HepG2 (cell line): ENCODE measurements around the gene POLQ. TPM values are rescaled to one million over a fixed set of nuclear protein-coding genes. Genes with fewer than 3 reads are reported as not detected.

Experiments used
- ARNT2 ChIP-seq: sonication (generic); formaldehyde crosslinking; IDR thresholded peaks from 2 replicates; pipeline ENCODE4 v1.8.0; 2022; ENCODE audit warnings: mild to moderate bottlenecking, low read depth, missing genetic modification reagents, moderate library complexity
- ASH2L ChIP-seq: fragments of 300-600, 200-600 bp; sonication (generic); IDR thresholded peaks from 2 replicates; pipeline ENCODE4 v1.7.0; 2017; ENCODE audit warnings: low read depth, mild to moderate bottlenecking, moderate library complexity, mixed read lengths, low read length; ENCODE audit not compliant: insufficient read length
- EP300 ChIP-seq, 3 experiments: sonication (generic) in 1 of 3; formaldehyde crosslinking in 1 of 3; IDR thresholded peaks; 2 replicates each; pipeline versions ENCODE4 v1.5.1 to v1.6.1; 2011 to 2020; ENCODE audit warnings: low read depth in 2 of 3, low read length in 2 of 3, borderline replicate concordance in 1 of 3, improper control_type of control experiment in 1 of 3, mild to moderate bottlenecking in 1 of 3, missing genetic modification reagents in 1 of 3, moderate library complexity in 1 of 3
- KDM2A ChIP-seq: sonication (generic); formaldehyde crosslinking; IDR thresholded peaks from 2 replicates; pipeline ENCODE4 v1.4.0; 2020; ENCODE audit warnings: low read depth, missing genetic modification reagents, borderline replicate concordance
- MYC ChIP-seq: sonication (generic); formaldehyde crosslinking; IDR thresholded peaks from 2 replicates; pipeline ENCODE4 v1.9.0; 2021; ENCODE audit warnings: missing genetic modification reagents, borderline replicate concordance
- NR2C2 ChIP-seq: sonication (generic); formaldehyde crosslinking; IDR thresholded peaks from 2 replicates; pipeline ENCODE4 v1.4.0; 2020; ENCODE audit warnings: missing genetic modification reagents, mild to moderate bottlenecking, moderate library complexity, borderline replicate concordance
- PHF20 ChIP-seq: sonication (generic); formaldehyde crosslinking; IDR thresholded peaks from 2 replicates; pipeline ENCODE4 v1.5.0; 2020; ENCODE audit warnings: mild to moderate bottlenecking, missing genetic modification reagents
- POGZ ChIP-seq: sonication (generic); formaldehyde crosslinking; IDR thresholded peaks from 2 replicates; pipeline ENCODE4 v1.4.0; 2020; ENCODE audit warnings: mild to moderate bottlenecking, missing genetic modification reagents
- RFX3 ChIP-seq: IDR thresholded peaks from 2 replicates; pipeline ENCODE4 v1.6.1; 2016; ENCODE audit warnings: missing biosample characterization, missing genetic modification reagents
- TARDBP ChIP-seq: sonication (generic); formaldehyde crosslinking; IDR thresholded peaks from 2 replicates; pipeline ENCODE4 v1.8.0; 2022; ENCODE audit warnings: mild to moderate bottlenecking, missing genetic modification reagents
- ZNF160 ChIP-seq: sonication (generic); formaldehyde crosslinking; IDR thresholded peaks from 2 replicates; pipeline ENCODE4 v1.8.0; 2022; ENCODE audit warnings: mild to moderate bottlenecking, inconsistent platforms, missing genetic modification reagents
- ZNF335 ChIP-seq: sonication (generic); formaldehyde crosslinking; IDR thresholded peaks from 2 replicates; pipeline ENCODE4 v1.4.0; 2020; ENCODE audit warnings: missing genetic modification reagents
- ZNF431 ChIP-seq: sonication (generic); formaldehyde crosslinking; IDR thresholded peaks from 2 replicates; pipeline ENCODE4 v1.9.0; 2022; ENCODE audit warnings: missing genetic modification reagents, low read depth, mild to moderate bottlenecking, borderline replicate concordance
- ZNF558 ChIP-seq: sonication (generic); formaldehyde crosslinking; IDR thresholded peaks from 2 replicates; pipeline ENCODE4 v1.9.0; 2022; ENCODE audit warnings: mild to moderate bottlenecking, missing genetic modification reagents, borderline replicate concordance
- ZNF598 ChIP-seq: sonication (generic); formaldehyde crosslinking; IDR thresholded peaks from 2 replicates; pipeline ENCODE4 v1.5.1; 2020; ENCODE audit warnings: mild to moderate bottlenecking, missing genetic modification reagents, borderline replicate concordance
- ZNF891 ChIP-seq: sonication (generic); formaldehyde crosslinking; IDR thresholded peaks from 2 replicates; pipeline ENCODE4 v1.5.0; 2020; ENCODE audit warnings: mild to moderate bottlenecking, missing genetic modification reagents
- polyA plus RNA-seq, 8 experiments: library from polyadenylated mRNA; depleted of rRNA in 3 of 8; stranded (reverse) in 7 of 8; unstranded in 1 of 8; fragments of >200 nt; fragmentation: Illumina TruSeq in 4 of 8; extraction: Trizol in 4 of 8; gene quantifications; 2 replicates each; pipeline versions ENCODE4 v1.2.1 to v1.2.3, GENCODE V29; 2011 to 2016; ENCODE audit warnings: low read depth in 4 of 8, missing spikeins in 1 of 8, mixed read lengths in 1 of 8; ENCODE audit not compliant: insufficient read depth in 1 of 8
- total RNA-seq, 5 experiments: library from RNA; depleted of rRNA; stranded (reverse); fragments of >200 nt; fragmentation: Illumina TruSeq; extraction: Trizol; gene quantifications; 2 replicates each; pipeline ENCODE4 v1.2.3, GENCODE V29; 2016; ENCODE audit warnings: low read depth in 1 of 5
- TF ChIP-seq, protein P1 (sequence below): sonication (generic); formaldehyde crosslinking; IDR thresholded peaks from 2 replicates; pipeline ENCODE4 v1.5.1; 2020; ENCODE audit warnings: mild to moderate bottlenecking, missing genetic modification reagents, moderate library complexity
- TF ChIP-seq, protein P2 (sequence below): sonication (generic); formaldehyde crosslinking; IDR thresholded peaks from 2 replicates; pipeline ENCODE4 v1.5.1; 2020; ENCODE audit warnings: missing genetic modification reagents, mild to moderate bottlenecking, borderline replicate concordance
- TF ChIP-seq, protein P3 (sequence below): sonication (generic); formaldehyde crosslinking; conservative IDR thresholded peaks from 2 replicates; pipeline ENCODE4 v1.4.0; 2020; ENCODE audit warnings: missing genetic modification reagents

Gene POLQ
- total and polyA plus RNA-seq, 2 of the 13 experiments (the other 11 are each of a cell fraction or from before 2014, with no cell fraction given), result 2.5 to 18.6 TPM

DNA sequence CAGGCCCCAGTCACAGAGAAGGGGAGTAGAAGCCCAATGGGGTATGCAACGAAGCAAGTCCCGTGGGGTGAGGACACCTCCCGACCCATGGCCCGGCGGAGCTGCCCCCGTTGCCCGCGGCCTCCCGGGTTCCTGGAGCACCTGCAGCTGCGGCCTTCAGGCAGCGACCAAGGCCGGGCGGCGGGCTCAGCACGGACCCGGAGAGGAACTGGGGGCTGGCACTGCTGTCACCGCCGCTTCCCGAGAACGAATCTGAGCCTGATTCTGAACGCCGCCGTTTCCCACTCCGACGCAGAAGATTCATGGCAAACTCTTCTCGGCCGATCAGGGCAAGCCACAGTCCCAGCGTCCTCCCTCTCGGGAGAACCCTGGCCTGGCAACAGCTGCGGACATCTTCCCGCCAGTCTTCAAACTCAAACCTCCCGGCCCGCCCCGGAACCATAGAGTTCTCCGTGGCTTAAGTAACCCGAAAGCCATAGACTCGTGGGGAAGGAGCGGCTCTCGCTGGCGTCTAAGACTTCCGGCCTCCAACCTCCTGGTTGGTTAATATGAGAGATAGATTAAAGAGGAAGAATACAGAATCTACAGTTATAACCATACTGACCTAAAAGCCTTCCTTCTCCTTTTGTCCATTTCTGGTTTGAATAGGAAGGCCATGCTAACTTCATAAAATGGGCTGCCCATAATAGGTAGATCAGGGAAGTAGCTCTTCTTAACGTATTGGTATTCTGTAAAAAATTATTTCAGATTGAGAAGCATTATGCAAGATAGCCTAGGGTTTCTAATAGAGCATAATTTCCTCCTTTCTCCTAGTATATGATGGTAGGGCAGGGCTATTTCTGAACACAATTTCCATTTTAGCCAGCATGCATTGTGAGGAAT, at the start of gene POLQ (continued):
- TF ChIP-seq RFX3, result no peak
- TF ChIP-seq TARDBP (CRISPR knock-in tag), result peak; percentile 43; the same call in 1 of the 2 replicates
- peak; percentile 65 for TF ChIP-seq MYC (CRISPR knock-in tag)
- peak; percentile 22; the same call in 1 of the 2 replicates for TF ChIP-seq ZNF598
- peak; percentile 86 for TF ChIP-seq KDM2A (CRISPR knock-in tag)
- TF ChIP-seq, protein P1, sequence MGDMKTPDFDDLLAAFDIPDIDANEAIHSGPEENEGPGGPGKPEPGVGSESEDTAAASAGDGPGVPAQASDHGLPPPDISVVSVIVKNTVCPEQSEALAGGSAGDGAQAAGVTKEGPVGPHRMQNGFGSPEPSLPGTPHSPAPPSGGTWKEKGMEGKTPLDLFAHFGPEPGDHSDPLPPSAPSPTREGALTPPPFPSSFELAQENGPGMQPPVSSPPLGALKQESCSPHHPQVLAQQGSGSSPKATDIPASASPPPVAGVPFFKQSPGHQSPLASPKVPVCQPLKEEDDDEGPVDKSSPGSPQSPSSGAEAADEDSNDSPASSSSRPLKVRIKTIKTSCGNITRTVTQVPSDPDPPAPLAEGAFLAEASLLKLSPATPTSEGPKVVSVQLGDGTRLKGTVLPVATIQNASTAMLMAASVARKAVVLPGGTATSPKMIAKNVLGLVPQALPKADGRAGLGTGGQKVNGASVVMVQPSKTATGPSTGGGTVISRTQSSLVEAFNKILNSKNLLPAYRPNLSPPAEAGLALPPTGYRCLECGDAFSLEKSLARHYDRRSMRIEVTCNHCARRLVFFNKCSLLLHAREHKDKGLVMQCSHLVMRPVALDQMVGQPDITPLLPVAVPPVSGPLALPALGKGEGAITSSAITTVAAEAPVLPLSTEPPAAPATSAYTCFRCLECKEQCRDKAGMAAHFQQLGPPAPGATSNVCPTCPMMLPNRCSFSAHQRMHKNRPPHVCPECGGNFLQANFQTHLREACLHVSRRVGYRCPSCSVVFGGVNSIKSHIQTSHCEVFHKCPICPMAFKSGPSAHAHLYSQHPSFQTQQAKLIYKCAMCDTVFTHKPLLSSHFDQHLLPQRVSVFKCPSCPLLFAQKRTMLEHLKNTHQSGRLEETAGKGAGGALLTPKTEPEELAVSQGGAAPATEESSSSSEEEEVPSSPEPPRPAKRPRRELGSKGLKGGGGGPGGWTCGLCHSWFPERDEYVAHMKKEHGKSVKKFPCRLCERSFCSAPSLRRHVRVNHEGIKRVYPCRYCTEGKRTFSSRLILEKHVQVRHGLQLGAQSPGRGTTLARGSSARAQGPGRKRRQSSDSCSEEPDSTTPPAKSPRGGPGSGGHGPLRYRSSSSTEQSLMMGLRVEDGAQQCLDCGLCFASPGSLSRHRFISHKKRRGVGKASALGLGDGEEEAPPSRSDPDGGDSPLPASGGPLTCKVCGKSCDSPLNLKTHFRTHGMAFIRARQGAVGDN (CRISPR knock-in tag), result peak; percentile 80
- no peak for TF ChIP-seq POGZ
- TF ChIP-seq ARNT2 (CRISPR knock-in tag), result peak; percentile 77; the same call in 1 of the 2 replicates
- peak; percentile 60 for TF ChIP-seq ASH2L
- TF ChIP-seq, protein P2, sequence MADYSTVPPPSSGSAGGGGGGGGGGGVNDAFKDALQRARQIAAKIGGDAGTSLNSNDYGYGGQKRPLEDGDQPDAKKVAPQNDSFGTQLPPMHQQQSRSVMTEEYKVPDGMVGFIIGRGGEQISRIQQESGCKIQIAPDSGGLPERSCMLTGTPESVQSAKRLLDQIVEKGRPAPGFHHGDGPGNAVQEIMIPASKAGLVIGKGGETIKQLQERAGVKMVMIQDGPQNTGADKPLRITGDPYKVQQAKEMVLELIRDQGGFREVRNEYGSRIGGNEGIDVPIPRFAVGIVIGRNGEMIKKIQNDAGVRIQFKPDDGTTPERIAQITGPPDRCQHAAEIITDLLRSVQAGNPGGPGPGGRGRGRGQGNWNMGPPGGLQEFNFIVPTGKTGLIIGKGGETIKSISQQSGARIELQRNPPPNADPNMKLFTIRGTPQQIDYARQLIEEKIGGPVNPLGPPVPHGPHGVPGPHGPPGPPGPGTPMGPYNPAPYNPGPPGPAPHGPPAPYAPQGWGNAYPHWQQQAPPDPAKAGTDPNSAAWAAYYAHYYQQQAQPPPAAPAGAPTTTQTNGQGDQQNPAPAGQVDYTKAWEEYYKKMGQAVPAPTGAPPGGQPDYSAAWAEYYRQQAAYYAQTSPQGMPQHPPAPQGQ (CRISPR knock-in tag), result no peak
- peak; percentile 60 for TF ChIP-seq ZNF160 (CRISPR knock-in tag)
- TF ChIP-seq NR2C2, result peak; percentile 57; the same call in 1 of the 2 replicates
- TF ChIP-seq ZNF431 (CRISPR knock-in tag), result no peak
- TF ChIP-seq, protein P3, sequence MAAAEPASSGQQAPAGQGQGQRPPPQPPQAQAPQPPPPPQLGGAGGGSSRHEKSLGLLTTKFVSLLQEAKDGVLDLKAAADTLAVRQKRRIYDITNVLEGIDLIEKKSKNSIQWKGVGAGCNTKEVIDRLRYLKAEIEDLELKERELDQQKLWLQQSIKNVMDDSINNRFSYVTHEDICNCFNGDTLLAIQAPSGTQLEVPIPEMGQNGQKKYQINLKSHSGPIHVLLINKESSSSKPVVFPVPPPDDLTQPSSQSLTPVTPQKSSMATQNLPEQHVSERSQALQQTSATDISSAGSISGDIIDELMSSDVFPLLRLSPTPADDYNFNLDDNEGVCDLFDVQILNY, result peak; percentile 89
- peak; percentile 93 for TF ChIP-seq PHF20
- TF ChIP-seq ZNF558 (CRISPR knock-in tag), result peak; percentile 43; the same call in 1 of the 2 replicates
- TF ChIP-seq ZNF891, result peak; percentile 19; the same call in 1 of the 2 replicates
- TF ChIP-seq ZNF335 (CRISPR knock-in tag), result 0 out of 2 replicates have a peak, but pooled peaks have one; percentile 31
- TF ChIP-seq EP300 (IDR thresholded peaks at IDR 0.05; ENCODE audit: low read depth in 2 of 2, low read length in 2 of 2), result peak in 1 of 2 experiments; percentile 21; a peak in 1 of 4 replicates
- TF ChIP-seq EP300 (CRISPR knock-in tag; IDR thresholded peaks at IDR 0.05; ENCODE audit: borderline replicate concordance), result no peak
